OCI-M2 (cell line): ENCODE results near the gene ZDHHC14.
"Not testable (repeated sequence)": the region's sequence is repeated elsewhere in the genome, so short reads cannot be mapped to it uniquely, and the experiment has no call there.

ENCODE experiments used
- DNase-seq: peaks from one replicate; lab custom pipeline; 2025; ENCODE audit not compliant: unreplicated experiment; lab: John Stamatoyannopoulos, UW

Gene ZDHHC14

GRCh38 chr6:157706883-157707282 is 325.9 kb downstream of the ZDHHC14 start:
- DNase-seq = no peak

GRCh38 chr6:157707576-157707975 is 326.6 kb downstream of the ZDHHC14 start:
- DNase-seq = no peak

- no peak for DNase-seq
Observed at GRCh38 chr6:157708239-157708638, 327.2 kb downstream of the ZDHHC14 start.

- DNase-seq = no peak
Observed at GRCh38 chr6:157708933-157709332, 327.9 kb downstream of the ZDHHC14 start.

GRCh38 chr6:157709555-157709954 is 328.6 kb downstream of the ZDHHC14 start:
- DNase-seq = no peak

- no peak for DNase-seq
Observed at GRCh38 chr6:157710604-157711003, 329.6 kb downstream of the ZDHHC14 start.

GRCh38 chr6:157711060-157711459 is 330.1 kb downstream of the ZDHHC14 start:
- DNase-seq = no peak

GRCh38 chr6:157712585-157713295 is 331.8 kb downstream of the ZDHHC14 start:
- DNase-seq = no peak

GRCh38 chr6:157713451-157714152 is 332.6 kb downstream of the ZDHHC14 start:
- DNase-seq = no peak

GRCh38 chr6:157714153-157714490 is 333.1 kb downstream of the ZDHHC14 start:
- DNase-seq = no peak

- no peak for DNase-seq
Observed at GRCh38 chr6:157715728-157716164, 334.8 kb downstream of the ZDHHC14 start.

GRCh38 chr6:157716251-157716995 is 335.4 kb downstream of the ZDHHC14 start:
- no peak for DNase-seq

GRCh38 chr6:157717340-157717748 is 336.4 kb downstream of the ZDHHC14 start:
- no peak for DNase-seq

- no peak for DNase-seq
Observed at GRCh38 chr6:157718503-157719187, 337.7 kb downstream of the ZDHHC14 start.

- not testable (repeated sequence) for DNase-seq
Observed at GRCh38 chr6:157720964-157721363, 340.0 kb downstream of the ZDHHC14 start.

- no peak for DNase-seq
Observed at GRCh38 chr6:157721426-157721825, 340.4 kb downstream of the ZDHHC14 start.

- no peak for DNase-seq
Observed at GRCh38 chr6:157721830-157722229, 340.8 kb downstream of the ZDHHC14 start.

- no peak for DNase-seq
Observed at GRCh38 chr6:157723376-157723775, 342.4 kb downstream of the ZDHHC14 start.

GRCh38 chr6:157724138-157724820 is 343.3 kb downstream of the ZDHHC14 start:
- DNase-seq = no peak

- no peak for DNase-seq
Observed at GRCh38 chr6:157724960-157725741, 344.2 kb downstream of the ZDHHC14 start.
